ENCODE measurements around the gene DCX.

- TF ChIP-seq CTCF (IDR thresholded peaks at IDR 0.05 in 4 of 5, conservative IDR thresholded peaks at IDR 0.05 in 1 of 5) (no peak), POLR2A (IDR thresholded peaks at IDR 0.05) (no peak)
These were observed 129.9 kb downstream of the DCX start for GRCh38 chrX:111282139-111282538.
